Stimulated activated CD4-positive, alpha-beta T cell treated with anti-CD3 and anti-CD28 coated beads, Interleukin-1b, Interleukin-23, amount 100 ng/mL, for 1 hour (primary cell): ENCODE data around the gene DNM2.
"Not testable (repeated sequence)": the region's sequence is repeated elsewhere in the genome, so short reads cannot be mapped to it uniquely, and the experiment has no call there.

Experiments used
- DNase-seq, 2 donors: peaks; one replicate each; pipeline ENCODE4 v3.0.0-alpha.2; 2020; ENCODE audit warnings: low read depth in 2 of 2

The DNM2 gene

GRCh38 chr19:10724573-10725071 is 6.7 kb downstream of the DNM2 start:
- DNase-seq, result no peak

- no peak for DNase-seq
Observed at GRCh38 chr19:10725415-10725814, 7.5 kb downstream of the DNM2 start.

GRCh38 chr19:10726268-10726667 is 8.4 kb downstream of the DNM2 start:
- DNase-seq, result no peak

- no peak for DNase-seq
Observed at GRCh38 chr19:10727685-10728201, 9.9 kb downstream of the DNM2 start.

- DNase-seq, result no peak
Observed at GRCh38 chr19:10729411-10729810, 11.5 kb downstream of the DNM2 start.

- DNase-seq, result no peak
Observed at GRCh38 chr19:10730932-10731331, 13.1 kb downstream of the DNM2 start.

- no peak for DNase-seq
Observed at GRCh38 chr19:10735741-10736140, 17.9 kb downstream of the DNM2 start.

- no peak for DNase-seq
Observed at GRCh38 chr19:10736189-10736588, 18.3 kb downstream of the DNM2 start.

- DNase-seq, result no peak
Observed at GRCh38 chr19:10736916-10737551, 19.2 kb downstream of the DNM2 start.

GRCh38 chr19:10737722-10738121 is 19.8 kb downstream of the DNM2 start:
- DNase-seq, result no peak

GRCh38 chr19:10740798-10741197 is 22.9 kb downstream of the DNM2 start:
- DNase-seq, result no peak

GRCh38 chr19:10742476-10742875 is 24.6 kb downstream of the DNM2 start:
- DNase-seq, result no peak

GRCh38 chr19:10744253-10744798 is 26.4 kb downstream of the DNM2 start:
- DNase-seq, result no peak

GRCh38 chr19:10744801-10745293 is 27.0 kb downstream of the DNM2 start:
- no peak for DNase-seq

GRCh38 chr19:10746437-10746836 is 28.6 kb downstream of the DNM2 start:
- DNase-seq, result not testable (repeated sequence)

- no peak for DNase-seq
Observed at GRCh38 chr19:10747271-10747670, 29.4 kb downstream of the DNM2 start.

- DNase-seq, result no peak
Observed at GRCh38 chr19:10747674-10748073, 29.8 kb downstream of the DNM2 start.

- DNase-seq, result no peak
Observed at GRCh38 chr19:10748195-10748926, 30.5 kb downstream of the DNM2 start.

GRCh38 chr19:10748927-10749434 is 31.1 kb downstream of the DNM2 start:
- DNase-seq, result no peak

GRCh38 chr19:10749435-10750384 is 31.8 kb downstream of the DNM2 start:
- DNase-seq, result no peak
